ENCODE data around the gene SMIM41. TPM values are rescaled to one million over a fixed set of nuclear protein-coding genes. Genes with fewer than 3 reads are reported as not detected.
A peak's percentile ranks its signal among the peaks of the same experiment; 100 is the strongest.

The SMIM41 gene
- total and polyA plus RNA-seq, 7 donors, result 0.41 to 5.7 (median 0.88) TPM; not detected in 3

DNA sequence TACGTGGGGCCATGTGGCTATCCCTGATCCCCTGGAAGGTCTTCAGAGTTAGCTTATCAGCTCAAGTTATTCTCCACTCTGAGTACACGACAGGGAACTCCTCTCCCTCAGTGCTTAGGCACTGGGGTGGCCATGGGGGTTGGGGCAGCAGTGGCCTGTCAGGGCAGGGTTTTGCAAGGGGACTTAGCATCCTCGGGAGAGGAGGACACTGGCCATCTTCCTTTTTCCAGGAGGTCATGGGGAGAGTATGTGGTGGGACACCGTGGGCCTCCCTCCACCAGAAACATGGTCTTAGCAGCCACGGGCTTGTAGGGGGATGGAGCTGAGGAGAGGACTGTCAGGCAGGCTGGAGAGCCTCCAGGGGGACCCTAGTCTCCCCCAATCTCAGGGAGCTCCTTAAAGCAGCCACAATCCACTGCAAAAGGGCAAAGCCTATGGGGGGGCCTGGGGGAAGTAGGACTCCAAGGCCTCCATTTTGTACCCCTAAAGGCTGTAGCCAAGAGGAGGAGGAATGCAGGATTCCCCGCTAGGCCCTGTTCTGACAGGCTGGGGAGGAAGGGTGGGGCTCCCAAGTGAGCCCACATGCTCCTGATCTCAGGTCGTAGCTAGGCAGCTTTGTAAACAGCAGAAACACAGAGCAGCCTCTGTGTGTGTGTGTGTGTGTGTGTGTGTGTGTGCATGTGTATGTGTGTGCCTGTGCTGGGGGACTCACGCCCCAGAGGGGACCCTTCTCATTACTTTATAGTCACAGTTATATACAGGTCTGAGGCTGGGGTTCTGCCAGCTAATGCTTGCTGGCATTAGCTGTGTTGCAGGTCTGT, 75.8 kb downstream of the SMIM41 start:
- 27 to 53% methylated on average over 8 of the region's 8 CpGs for WGBS, 2 donors
- H3K4me3 ChIP-seq, result no peak overlapping the region
- H3K4me1 ChIP-seq, result peaks cover 0 to 11% (median 9%) of the 10 kb centered on the region in 4 donors
- no peak for DNase-seq
- TF ChIP-seq POLR2A (IDR thresholded peaks at IDR 0.05) (no peak), POLR2AphosphoS5 (IDR thresholded peaks at IDR 0.05) (no peak), EP300 (IDR thresholded peaks at IDR 0.05) (no peak)
- TF ChIP-seq, protein P1, sequence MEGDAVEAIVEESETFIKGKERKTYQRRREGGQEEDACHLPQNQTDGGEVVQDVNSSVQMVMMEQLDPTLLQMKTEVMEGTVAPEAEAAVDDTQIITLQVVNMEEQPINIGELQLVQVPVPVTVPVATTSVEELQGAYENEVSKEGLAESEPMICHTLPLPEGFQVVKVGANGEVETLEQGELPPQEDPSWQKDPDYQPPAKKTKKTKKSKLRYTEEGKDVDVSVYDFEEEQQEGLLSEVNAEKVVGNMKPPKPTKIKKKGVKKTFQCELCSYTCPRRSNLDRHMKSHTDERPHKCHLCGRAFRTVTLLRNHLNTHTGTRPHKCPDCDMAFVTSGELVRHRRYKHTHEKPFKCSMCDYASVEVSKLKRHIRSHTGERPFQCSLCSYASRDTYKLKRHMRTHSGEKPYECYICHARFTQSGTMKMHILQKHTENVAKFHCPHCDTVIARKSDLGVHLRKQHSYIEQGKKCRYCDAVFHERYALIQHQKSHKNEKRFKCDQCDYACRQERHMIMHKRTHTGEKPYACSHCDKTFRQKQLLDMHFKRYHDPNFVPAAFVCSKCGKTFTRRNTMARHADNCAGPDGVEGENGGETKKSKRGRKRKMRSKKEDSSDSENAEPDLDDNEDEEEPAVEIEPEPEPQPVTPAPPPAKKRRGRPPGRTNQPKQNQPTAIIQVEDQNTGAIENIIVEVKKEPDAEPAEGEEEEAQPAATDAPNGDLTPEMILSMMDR (IDR thresholded peaks at IDR 0.05), result no peak
- H3K27ac ChIP-seq, result peak overlapping the region in 1 of 4 donors; percentile 6
- no peaks in the 10 kb centered on the region for H3K9me3 ChIP-seq
- no peaks in the 10 kb centered on the region for H3K36me3 ChIP-seq
- intact Hi-C loops (cut with DNase I), result loop anchor here (10.0 kb wide), 1 partner anchor 430 kb away; no protein-coding TSS in a partner anchor
- H3K27me3 ChIP-seq, result no peaks in the 10 kb centered on the region

DNA sequence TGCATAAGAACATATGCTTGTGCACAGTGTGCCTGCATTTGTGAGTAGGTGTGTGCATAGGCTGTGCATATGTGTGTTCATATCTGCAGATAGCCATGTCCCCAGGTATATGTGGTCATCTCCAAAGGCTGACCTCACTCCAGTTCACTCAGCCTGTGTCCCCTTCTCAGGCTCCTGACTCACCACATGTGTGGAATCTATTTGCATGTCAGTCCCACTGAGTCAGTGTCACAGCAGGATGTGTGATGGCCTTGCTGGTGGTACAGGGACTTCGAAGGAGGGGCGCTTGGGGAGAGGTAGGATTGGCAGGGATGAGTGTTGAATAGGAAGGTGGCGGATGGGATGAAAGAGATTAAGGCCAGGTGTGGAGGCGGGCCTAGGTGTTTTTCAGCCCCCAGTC, 76.8 kb downstream of the SMIM41 start:
- no peak for DNase-seq
- Histone ChIP-seq H3K36me3 (no peaks in the 10 kb centered on the region), H3K27me3 (no peaks in the 10 kb centered on the region), H3K4me3 (no peak overlapping the region), H3K4me1 (peaks cover 0 to 11% (median 9%) of the 10 kb centered on the region in 4 donors), H3K9me3 (no peaks in the 10 kb centered on the region), H3K27ac (no peak overlapping the region)
- intact Hi-C loops (cut with DNase I), result loop anchor here (2.0 to 10.0 kb wide), 2 partner anchors 170 to 428 kb away; no protein-coding TSS in a partner anchor
- TF ChIP-seq POLR2A (IDR thresholded peaks at IDR 0.05), result no peak
- no peak for TF ChIP-seq POLR2AphosphoS5 (IDR thresholded peaks at IDR 0.05)
- TF ChIP-seq, protein P1 (IDR thresholded peaks at IDR 0.05), result no peak
- TF ChIP-seq EP300 (IDR thresholded peaks at IDR 0.05), result no peak
- WGBS, 2 donors, result 74 to 84% methylated on average over 4 of the region's 4 CpGs

DNA sequence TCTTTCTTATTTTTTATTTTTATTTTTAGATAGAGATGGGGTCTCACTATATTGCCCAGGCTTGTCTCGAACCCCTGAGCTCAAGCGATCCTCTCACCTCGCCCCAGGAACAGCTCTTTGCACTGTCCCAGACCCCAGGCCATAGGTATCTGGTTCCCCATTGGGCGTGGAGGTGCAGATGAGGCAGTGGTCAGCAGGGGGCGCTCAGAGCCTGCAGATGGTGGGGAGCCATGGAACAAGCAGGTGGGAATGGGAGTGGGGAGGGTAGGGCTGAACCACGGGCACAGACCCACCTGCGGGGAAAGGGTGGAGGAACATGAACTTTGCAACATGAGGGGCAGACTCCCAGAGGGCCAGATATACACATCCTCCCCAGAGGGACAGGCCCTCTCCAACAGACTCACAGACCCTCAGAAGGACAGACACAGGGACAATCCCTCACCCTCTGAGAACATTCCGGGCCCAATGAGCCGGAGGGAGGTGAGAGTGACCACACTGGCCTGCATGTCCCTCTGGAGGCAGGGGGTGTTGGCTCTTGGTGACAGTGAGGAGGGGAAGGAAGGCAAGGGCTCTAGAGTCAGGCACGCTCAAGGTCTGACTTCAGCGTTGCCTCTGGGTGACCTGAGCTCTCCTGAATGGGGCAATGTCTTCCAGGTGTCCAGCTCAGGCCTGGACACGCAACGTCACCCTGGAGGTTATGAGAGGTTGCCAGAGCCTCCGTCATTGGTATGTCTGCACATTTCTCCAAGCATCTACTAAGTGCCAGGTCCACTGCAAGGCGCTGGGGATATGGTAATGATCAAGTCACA, 77.5 kb downstream of the SMIM41 start:
- 45 to 53% methylated on average over 15 of the region's 15 CpGs for WGBS, 2 donors
- peak; percentile 84 for DNase-seq
- Histone ChIP-seq H3K27ac (no peak overlapping the region), H3K36me3 (no peaks in the 10 kb centered on the region), H3K27me3 (no peaks in the 10 kb centered on the region), H3K4me3 (no peak overlapping the region), H3K4me1 (peaks cover 0 to 7% (median 6%) of the 10 kb centered on the region in 4 donors), H3K9me3 (no peaks in the 10 kb centered on the region)
- intact Hi-C loops (cut with DNase I), result loop anchor here (2.0 to 10.0 kb wide), 2 partner anchors 170 to 428 kb away; no protein-coding TSS in a partner anchor
- no peak for TF ChIP-seq EP300 (IDR thresholded peaks at IDR 0.05)
- TF ChIP-seq, protein P1 (IDR thresholded peaks at IDR 0.05), result peak; percentile 92 to 98 (median 94)

DNA sequence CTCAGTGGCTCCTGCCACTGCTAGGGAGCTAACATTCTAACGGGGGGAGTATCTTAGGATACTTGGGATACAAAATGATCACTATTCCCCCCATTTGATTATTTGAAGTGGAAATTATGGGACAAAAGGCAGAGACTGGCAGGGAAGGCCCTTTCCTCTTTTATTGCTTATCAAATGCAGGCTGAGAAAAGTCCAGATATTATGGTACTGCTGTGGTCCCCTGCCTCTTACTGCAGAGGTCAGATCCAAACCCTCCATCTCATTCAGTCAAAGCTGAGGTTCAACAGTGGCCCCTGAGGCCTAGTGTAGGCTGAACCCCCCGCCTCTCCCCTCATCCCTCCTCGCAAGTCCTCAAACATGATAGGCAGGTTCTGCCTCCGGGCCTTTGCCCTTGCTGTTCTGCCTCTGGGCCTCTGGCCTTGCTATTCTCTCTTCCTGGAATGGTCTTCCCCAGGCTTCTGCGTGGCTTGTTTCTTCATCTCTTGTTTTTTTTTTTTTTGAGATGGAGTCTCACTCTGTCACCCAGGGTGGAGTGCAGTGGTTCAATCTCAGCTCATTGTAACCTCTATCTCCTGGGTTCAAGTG, 78.2 kb downstream of the SMIM41 start:
- Histone ChIP-seq H3K4me1 (peaks cover 0 to under 1% (median 0%) of the 10 kb centered on the region in 4 donors), H3K36me3 (no peaks in the 10 kb centered on the region), H3K4me3 (no peak overlapping the region), H3K27me3 (no peaks in the 10 kb centered on the region), H3K27ac (no peak overlapping the region), H3K9me3 (no peaks in the 10 kb centered on the region)
- DNase-seq, result no peak
- TF ChIP-seq EP300 (IDR thresholded peaks at IDR 0.05) (no peak), POLR2A (IDR thresholded peaks at IDR 0.05) (no peak), POLR2AphosphoS5 (IDR thresholded peaks at IDR 0.05) (no peak)
- TF ChIP-seq, protein P1 (IDR thresholded peaks at IDR 0.05), result no peak
- intact Hi-C loops (cut with DNase I), result loop anchor here (2.0 to 10.0 kb wide), 2 partner anchors 169 to 427 kb away; no protein-coding TSS in a partner anchor
- whole genome bisulfite sequencing, 2 donors, result 85 to 88% methylated on average over 5 of the region's 5 CpGs

Other genes starting within 250 kb of the SMIM41 start
- under 1 TPM in 2 of 4 donors, not detected in 2; 0.28 to 0.36 TPM for gene FIGNL2, start 231.0 kb upstream of the SMIM41 start, total RNA-seq
- gene FIGNL2, start 231.0 kb upstream of the SMIM41 start, polyA plus RNA-seq, result under 1 TPM in 1 of 3 donors, not detected in 2; 0.36 TPM
- gene ANKRD33, start 191.6 kb upstream of the SMIM41 start, total RNA-seq, result not detected
- gene ANKRD33, start 191.6 kb upstream of the SMIM41 start, polyA plus RNA-seq, result under 1 TPM in 1 of 3 donors, not detected in 2; 0.16 TPM
- gene ACVRL1, start 172.2 kb upstream of the SMIM41 start, total RNA-seq, result 100 to 1,000 TPM in 1 of 4 donors, 10 to 100 TPM in 3; 63.0 to 113 (median 70.9) TPM
- gene ACVRL1, start 172.2 kb upstream of the SMIM41 start, polyA plus RNA-seq, result 10 to 100 TPM; 12.5 to 83.6 (median 24.6) TPM
- 1 to 10 TPM; 7.2 to 9.8 (median 8.6) TPM for gene ACVR1B, start 128.0 kb upstream of the SMIM41 start, total RNA-seq
- gene ACVR1B, start 128.0 kb upstream of the SMIM41 start, polyA plus RNA-seq, result 10 to 100 TPM; 10.8 to 30.7 (median 11.1) TPM
- 10 to 100 TPM in 2 of 4 donors, 1 to 10 TPM in 2; 9.2 to 11.1 (median 10.1) TPM for gene TAMALIN, start 72.8 kb upstream of the SMIM41 start, total RNA-seq
- 10 to 100 TPM in 1 of 3 donors, 1 to 10 TPM in 2; 4.2 to 17.0 (median 4.9) TPM for gene TAMALIN, start 72.8 kb upstream of the SMIM41 start, polyA plus RNA-seq
- 100 to 1,000 TPM in 3 of 4 donors, 10 to 100 TPM in 1; 41.7 to 276 (median 167) TPM for gene NR4A1, start 28.3 kb upstream of the SMIM41 start, total RNA-seq
- gene NR4A1, start 28.3 kb upstream of the SMIM41 start, polyA plus RNA-seq, result 10 to 100 TPM; 31.2 to 65.9 (median 45.0) TPM
- gene ATG101, start 9.7 kb upstream of the SMIM41 start, total RNA-seq, result 10 to 100 TPM; 30.2 to 48.7 (median 38.2) TPM
- 10 to 100 TPM; 58.9 to 64.5 (median 61.7) TPM for gene ATG101, start 9.7 kb upstream of the SMIM41 start, polyA plus RNA-seq
- not detected for gene KRT80, start 112.3 kb downstream of the SMIM41 start, total RNA-seq
- under 1 TPM in 2 of 3 donors, not detected in 1; under 0.01 to 0.34 TPM for gene KRT80, start 112.3 kb downstream of the SMIM41 start, polyA plus RNA-seq
- gene KRT7, start 153.5 kb downstream of the SMIM41 start, total RNA-seq, result 1 to 10 TPM in 1 of 4 donors, under 1 TPM in 1, not detected in 2; 0.27 to 3.2 TPM
- gene KRT7, start 153.5 kb downstream of the SMIM41 start, polyA plus RNA-seq, result 10 to 100 TPM in 1 of 3 donors, 1 to 10 TPM in 2; 1.2 to 12.0 (median 2.4) TPM
- not detected for gene KRT86, start 194.9 kb downstream of the SMIM41 start, total RNA-seq
- under 1 TPM in 2 of 3 donors, not detected in 1; 0.25 to 0.60 TPM for gene KRT86, start 194.9 kb downstream of the SMIM41 start, polyA plus RNA-seq
- under 1 TPM in 1 of 4 donors, not detected in 3; 0.14 TPM for gene KRT81, start 211.8 kb downstream of the SMIM41 start, total RNA-seq
- gene KRT81, start 211.8 kb downstream of the SMIM41 start, polyA plus RNA-seq, result under 1 TPM in 1 of 3 donors, not detected in 2; 0.17 TPM
- not detected for gene KRT83, start 241.7 kb downstream of the SMIM41 start, total RNA-seq
- gene KRT83, start 241.7 kb downstream of the SMIM41 start, polyA plus RNA-seq, result not detected

Data from sigmoid colon (tissue), 7 donors.